HG03469 (cell line): Measurements from ENCODE around the gene RUNDC3A.
A peak's percentile ranks its signal among the peaks of the same experiment; 100 is the strongest.
"Not testable (repeated sequence)": the region's sequence is repeated elsewhere in the genome, so short reads cannot be mapped to it uniquely, and the experiment has no call there.

Source experiments
- ATAC-seq: cut with Tn5 transposase; IDR thresholded peaks from one replicate; pipeline ENCODE4 v1.9.1; 2021; ENCODE audit warnings: mild to moderate bottlenecking, moderate library complexity, moderate number of reproducible peaks; ENCODE audit not compliant: unreplicated experiment

The RUNDC3A gene

DNA sequence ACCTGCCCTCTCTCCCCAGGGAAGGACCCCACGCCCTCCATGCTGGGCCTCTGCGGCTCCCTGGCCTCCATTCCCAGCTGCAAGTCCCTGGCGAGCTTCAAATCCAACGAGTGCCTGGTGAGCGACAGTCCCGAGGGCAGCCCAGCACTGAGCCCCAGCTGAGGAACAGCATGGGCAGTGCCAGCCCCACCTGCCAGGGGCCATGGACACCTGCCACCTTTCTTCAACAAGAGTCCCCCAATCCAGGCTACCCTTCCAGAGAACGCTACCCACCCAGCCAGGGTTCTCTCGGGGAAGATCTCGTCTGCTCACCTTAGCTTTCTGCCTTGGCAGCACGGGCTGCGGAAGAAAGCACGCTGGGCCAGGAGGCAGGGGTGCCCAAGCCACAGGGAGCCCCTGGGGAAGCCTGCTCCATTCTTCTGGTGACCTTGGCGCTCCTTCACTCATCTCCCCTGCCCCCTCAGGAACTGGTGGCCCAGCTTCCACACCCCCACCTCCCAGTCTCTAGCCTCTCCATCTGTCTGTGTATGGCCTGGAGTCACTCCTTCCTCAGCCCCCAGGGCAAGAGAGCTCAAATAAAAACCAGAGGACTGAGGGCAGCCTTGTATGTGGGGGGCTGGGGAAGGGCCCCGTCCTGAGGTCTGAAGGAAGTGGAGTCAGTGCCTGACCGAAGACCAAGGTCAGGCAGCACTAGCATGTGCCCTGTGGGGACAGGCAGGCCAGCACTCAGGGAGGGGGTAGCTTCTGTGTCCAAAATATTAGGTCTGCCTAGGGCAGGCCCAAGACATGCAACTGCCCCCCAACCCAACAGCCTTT lies 9.9 kb downstream of the RUNDC3A start:
- ATAC-seq, result no peak

DNA sequence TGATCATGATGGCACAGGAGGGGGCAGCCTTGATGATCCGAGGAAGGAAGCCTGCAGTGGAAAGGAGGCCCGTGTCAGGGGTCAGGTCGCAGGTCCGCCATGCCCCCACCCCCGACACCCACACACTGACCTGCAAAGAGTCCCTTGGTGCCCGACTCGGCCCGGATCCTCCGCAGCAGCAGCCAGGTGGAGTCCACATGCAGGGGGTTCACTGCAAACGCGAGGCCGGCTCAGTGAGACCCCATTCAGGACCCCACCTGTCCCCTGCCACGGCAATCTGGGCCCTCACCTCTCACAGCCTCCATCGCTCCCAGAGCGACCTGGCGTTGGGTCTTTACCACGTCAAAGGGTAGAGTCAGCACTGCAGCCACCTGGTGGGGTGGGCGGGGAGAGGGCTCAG lies 11.7 kb downstream of the RUNDC3A start:
- ATAC-seq, result no peak

- no peak for ATAC-seq
Measured at GRCh38 chr17:44321246-44322120, 13.1 kb downstream of the RUNDC3A start.

DNA sequence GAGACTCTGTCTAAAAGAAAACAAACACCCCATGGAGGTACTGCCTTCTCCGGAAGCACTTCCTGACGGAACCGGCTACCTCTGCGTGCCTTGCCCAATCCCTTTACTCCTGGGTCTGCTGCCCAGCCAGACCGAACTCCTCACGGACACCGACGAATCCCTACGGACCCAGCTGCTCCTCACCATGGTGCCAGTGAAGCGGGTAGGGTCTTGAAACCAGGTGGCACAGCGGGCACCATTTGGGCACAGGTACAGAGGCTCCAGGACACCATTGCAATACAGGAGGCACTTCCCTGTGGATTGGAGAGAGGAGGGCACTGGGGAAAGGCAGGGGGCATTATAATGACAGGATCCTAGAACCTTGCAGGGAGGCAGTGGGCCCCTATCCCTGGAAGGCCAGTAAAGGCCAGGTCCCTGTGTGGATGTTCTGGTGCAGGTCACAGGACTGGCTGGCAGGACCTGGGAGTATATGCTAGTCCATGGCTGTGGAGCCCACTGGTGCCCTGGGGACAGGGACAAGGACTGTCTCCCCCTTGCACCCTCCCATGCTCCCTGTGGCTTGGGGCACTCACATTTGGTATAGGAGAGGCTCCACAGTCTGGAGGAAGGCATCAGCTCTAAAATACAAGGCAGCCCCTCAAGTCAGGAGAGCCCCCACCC lies 14.0 kb downstream of the RUNDC3A start:
- no peak for ATAC-seq

- ATAC-seq, result no peak
Measured at GRCh38 chr17:44323359-44324091, 15.1 kb downstream of the RUNDC3A start.

DNA sequence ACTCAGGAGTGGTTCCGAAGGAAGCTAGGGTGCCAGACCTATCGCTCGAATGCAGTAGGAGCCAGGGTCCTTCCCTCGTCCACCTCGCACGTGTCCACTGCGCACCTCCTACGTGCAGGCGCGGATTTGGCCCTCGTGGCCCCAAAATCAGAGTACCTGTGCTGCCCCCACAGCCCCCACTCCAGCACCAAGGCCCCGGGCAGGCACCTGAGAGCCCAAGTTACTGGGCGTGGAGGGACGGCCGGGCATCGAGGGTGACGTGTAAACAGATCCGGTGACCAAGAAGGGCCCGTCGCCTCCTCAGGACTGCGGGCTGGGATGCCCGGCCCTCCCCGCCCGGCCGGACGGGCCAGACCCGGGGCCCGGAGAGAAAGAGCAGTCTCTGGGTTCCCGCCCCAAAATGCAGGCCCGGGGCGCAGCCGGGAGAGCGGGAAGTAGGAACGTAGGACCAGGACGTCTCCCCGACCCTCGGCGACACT lies 15.7 kb downstream of the RUNDC3A start:
- ATAC-seq, result peak; percentile 2

GRCh38 chr17:44324571-44325275 lies 16.3 kb downstream of the RUNDC3A start, which contains the start of gene SLC25A39:
TSS of gene SLC25A39 (minus strand) at chr17:44324823. CDS start at chr17:44323562, 1,261 bp downstream.
- ATAC-seq, result peak; percentile 60

DNA sequence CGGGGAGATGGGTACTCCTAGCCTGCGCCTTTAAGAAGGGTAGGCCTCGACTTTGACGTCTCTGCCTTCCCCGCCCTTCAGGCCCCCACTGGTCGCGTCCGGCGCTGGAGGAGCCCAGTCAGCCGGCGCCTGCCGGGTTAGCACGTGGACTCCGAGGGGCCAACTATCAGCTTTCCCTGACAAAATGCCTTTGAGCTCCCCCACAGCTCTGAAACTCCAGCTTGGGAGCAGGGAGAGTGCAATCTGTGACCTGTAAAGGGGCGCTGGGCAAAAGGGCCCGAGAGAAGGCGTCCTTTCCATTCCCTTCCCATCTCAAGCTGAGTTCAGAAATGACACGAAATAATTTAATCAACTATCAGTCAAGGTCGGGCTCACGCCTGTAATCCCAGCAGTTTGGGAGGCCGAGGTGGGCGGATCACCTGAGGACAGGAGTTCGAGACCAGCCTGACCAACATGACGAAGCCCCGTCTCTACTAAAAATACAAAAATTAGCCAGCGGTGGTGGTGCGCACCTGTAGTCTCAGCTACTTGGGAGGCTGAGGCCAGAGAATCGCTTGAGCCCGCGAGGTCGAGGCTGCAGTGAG lies 18.6 kb downstream of the RUNDC3A start:
- no peak for ATAC-seq

GRCh38 chr17:44327715-44328449 lies 19.5 kb downstream of the RUNDC3A start:
- ATAC-seq, result no peak

DNA sequence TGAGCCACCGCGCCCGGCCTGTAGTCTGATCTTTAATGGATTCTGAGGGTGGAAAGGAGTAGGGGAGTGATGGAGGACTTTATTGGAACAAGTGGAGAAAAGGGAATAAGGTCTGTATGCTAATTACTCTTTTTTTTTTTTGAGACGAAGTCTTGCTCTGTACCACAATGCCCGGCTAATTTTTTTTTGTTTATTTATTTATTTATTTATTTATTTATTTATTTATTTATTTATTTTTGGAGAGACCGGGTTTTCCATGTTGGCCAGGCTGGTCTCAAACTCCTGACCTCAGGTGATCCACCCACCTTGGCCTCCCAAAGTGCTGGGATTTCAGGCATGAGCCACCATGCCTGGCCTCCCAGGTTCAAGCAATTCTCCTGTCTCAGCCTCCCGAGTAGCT lies 21.1 kb downstream of the RUNDC3A start:
- not testable (repeated sequence) for ATAC-seq

DNA sequence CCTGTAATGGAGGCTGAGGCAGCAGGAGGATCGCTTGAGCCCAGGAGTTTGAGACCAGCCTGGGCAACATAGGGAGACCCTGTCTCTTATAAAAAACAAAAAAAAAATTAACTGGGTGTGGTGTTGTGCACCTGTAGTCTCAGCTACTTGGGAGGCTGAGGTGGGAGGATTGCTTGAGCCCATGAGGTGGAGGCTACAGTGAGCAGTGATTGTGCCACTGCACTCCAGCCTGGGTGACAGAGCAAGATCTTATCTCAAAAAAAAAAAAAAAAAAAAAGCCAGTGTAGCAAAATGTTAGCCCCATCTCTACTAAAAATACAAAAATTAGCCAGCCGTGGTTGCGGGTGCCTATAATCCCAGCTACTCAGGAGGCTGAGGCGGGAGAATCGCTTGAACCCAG lies 21.9 kb downstream of the RUNDC3A start:
- ATAC-seq, result not testable (repeated sequence)

GRCh38 chr17:44331249-44331760 lies 22.9 kb downstream of the RUNDC3A start:
- ATAC-seq, result no peak

- no peak for ATAC-seq
Measured at GRCh38 chr17:44333371-44333770, 25.0 kb downstream of the RUNDC3A start.

GRCh38 chr17:44334315-44334714 lies 25.9 kb downstream of the RUNDC3A start:
- no peak for ATAC-seq

- no peak for ATAC-seq
Measured at GRCh38 chr17:44334727-44335126, 26.3 kb downstream of the RUNDC3A start.

DNA sequence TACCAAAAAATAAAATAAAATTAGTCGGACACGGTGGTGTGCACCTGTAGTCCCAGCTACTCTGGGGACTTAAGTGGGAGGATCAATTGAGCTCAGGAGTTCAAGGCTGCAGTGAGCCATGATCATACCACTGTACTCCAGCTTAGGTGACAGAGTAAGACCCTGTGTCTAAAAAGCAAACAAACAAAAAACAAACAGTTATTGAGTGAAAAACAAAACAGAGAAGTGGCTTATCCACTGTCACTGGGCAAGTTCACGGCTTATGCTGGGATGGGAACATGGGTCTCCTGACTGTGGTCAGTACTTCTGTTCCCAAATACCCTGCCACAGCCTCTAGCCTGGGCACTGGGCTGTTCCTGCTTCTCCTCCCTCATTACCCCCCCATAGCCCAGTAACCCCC lies 27.2 kb downstream of the RUNDC3A start:
- no peak for ATAC-seq

- ATAC-seq, result no peak
Measured at GRCh38 chr17:44335968-44336367, 27.6 kb downstream of the RUNDC3A start.

DNA sequence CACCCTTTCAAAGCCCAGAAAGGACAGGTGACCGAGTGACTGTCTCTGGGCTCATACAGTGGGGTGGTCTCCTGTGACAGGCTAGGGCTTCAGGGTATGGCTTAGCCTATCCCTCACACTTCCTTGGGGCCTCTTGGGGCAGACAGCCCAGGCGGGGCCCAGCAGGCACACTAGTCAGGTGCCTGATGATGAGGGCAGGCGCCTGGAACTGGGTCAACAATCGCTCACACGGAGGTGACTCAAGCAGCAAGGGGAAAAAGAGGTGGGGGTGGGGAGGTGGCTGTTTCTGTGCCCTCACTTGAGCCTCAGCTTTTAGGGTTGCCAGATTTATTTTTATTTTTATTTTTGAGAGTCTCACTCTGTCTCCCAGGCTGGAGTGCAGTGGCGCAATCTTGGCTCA lies 30.3 kb downstream of the RUNDC3A start:
- ATAC-seq, result no peak

DNA sequence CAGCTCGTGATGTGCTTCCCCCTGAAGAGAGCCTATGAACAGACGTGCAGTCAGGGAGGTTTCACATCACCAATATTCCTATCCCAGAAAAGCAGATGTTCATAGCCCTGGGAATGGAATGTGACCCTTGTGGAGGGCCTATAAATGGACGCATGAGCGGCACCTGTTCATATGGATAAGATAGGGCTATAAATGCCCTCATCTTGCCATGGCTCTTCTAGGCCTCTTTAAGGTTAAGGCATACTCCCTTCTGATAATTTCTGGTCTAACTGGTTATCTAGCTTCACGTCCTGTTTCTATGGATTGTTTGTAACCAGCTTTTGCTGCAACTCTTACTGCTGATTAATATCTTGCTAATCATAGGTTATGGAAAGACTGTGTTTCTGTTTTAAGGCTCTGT lies 32.2 kb downstream of the RUNDC3A start:
- ATAC-seq, result not testable (repeated sequence)
